Glutamatergic neuron (in vitro differentiated cells): ENCODE data around the gene SPACA4. TPM values are rescaled to one million over a fixed set of nuclear protein-coding genes. Genes with fewer than 3 reads are reported as not detected.
A peak's percentile ranks its signal among the peaks of the same experiment; 100 is the strongest.

Experiments used
- DNase-seq: peaks from one replicate; pipeline ENCODE4 v3.0.0; 2022
- H3K27ac Mint-ChIP-seq: one replicate; pipeline ENCODE4 v1.8.0; 2020; ENCODE audit warnings: mild to moderate bottlenecking, mixed read lengths, inconsistent platforms; ENCODE audit not compliant: unreplicated experiment
- H3K27me3 Mint-ChIP-seq: one replicate; pipeline ENCODE4 v1.8.0; 2020; ENCODE audit warnings: mild to moderate bottlenecking, moderate library complexity, mixed read lengths, inconsistent platforms; ENCODE audit not compliant: unreplicated experiment
- H3K36me3 Mint-ChIP-seq: one replicate; pipeline ENCODE4 v1.8.0; 2020; ENCODE audit warnings: mild to moderate bottlenecking, mixed read lengths, inconsistent platforms; ENCODE audit not compliant: unreplicated experiment
- H3K4me1 Mint-ChIP-seq: one replicate; pipeline ENCODE4 v1.8.0; 2020; ENCODE audit warnings: mild to moderate bottlenecking, low read depth, mixed read lengths, inconsistent platforms; ENCODE audit not compliant: unreplicated experiment
- H3K4me3 Mint-ChIP-seq: one replicate; pipeline ENCODE4 v1.8.0; 2020; ENCODE audit warnings: mild to moderate bottlenecking, mixed read lengths, inconsistent platforms; ENCODE audit not compliant: unreplicated experiment
- H3K9me3 Mint-ChIP-seq: one replicate; pipeline ENCODE4 v1.8.0; 2020; ENCODE audit warnings: mild to moderate bottlenecking, moderate library complexity, mixed read lengths, inconsistent platforms; ENCODE audit not compliant: unreplicated experiment
- total RNA-seq: library from RNA; stranded (reverse); fragmentation: NEBNext Ultra II Directional; extraction: Animal tissue kit (Norgen Biotek cat#: 25700); gene quantifications from one replicate; pipeline ENCODE4 v1.2.1, GENCODE V29; 2021; ENCODE audit not compliant: unreplicated experiment
- TF ChIP-seq, protein P1 (sequence below): fragments of 200-600 bp; sonication (generic); IDR thresholded peaks from one replicate; pipeline ENCODE4 v1.5.0; 2021; ENCODE audit not compliant: partially characterized antibody, unreplicated experiment

Gene SPACA4
- total RNA-seq, 1 donor from 2014 or later, result not detected

DNA sequence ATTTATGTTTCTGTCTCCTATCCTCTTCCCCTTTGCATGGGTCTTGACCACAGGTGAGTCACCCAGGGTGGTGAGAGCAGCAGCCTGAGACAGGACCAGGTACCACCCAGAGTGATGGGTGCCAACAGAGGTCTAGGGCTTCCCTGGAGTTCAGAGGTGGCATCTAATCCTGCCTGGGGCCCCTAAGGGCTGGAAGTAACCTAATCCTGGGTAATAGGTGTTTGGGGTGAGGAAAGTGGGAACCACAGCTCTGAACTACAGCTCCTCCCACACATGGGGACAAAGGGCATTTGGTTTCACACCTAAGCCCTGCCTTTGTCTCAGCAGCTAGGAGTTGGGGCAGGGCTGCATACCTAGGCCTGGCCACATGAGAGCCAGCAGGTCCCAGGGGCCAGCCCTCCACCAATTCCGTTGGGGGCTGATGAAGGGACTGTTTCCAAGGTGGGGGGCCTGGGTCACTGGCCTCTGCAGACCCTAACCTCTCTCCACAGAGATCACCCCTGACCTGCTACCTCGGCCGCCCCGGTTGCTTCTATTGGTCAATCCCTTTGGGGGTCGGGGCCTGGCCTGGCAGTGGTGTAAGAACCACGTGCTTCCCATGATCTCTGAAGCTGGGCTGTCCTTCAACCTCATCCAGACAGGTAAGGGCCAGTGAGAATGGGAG lies 20.8 kb downstream of the SPACA4 start:
- Mint-ChIP-seq H3K4me3 (peak overlapping the region; percentile 20), H3K27me3 (peaks cover 10% of the 10 kb centered on the region), H3K9me3 (peaks cover 14% of the 10 kb centered on the region), H3K27ac (no peak overlapping the region), H3K4me1 (peaks cover 21% of the 10 kb centered on the region), H3K36me3 (no peaks in the 10 kb centered on the region)
- TF ChIP-seq, protein P1, sequence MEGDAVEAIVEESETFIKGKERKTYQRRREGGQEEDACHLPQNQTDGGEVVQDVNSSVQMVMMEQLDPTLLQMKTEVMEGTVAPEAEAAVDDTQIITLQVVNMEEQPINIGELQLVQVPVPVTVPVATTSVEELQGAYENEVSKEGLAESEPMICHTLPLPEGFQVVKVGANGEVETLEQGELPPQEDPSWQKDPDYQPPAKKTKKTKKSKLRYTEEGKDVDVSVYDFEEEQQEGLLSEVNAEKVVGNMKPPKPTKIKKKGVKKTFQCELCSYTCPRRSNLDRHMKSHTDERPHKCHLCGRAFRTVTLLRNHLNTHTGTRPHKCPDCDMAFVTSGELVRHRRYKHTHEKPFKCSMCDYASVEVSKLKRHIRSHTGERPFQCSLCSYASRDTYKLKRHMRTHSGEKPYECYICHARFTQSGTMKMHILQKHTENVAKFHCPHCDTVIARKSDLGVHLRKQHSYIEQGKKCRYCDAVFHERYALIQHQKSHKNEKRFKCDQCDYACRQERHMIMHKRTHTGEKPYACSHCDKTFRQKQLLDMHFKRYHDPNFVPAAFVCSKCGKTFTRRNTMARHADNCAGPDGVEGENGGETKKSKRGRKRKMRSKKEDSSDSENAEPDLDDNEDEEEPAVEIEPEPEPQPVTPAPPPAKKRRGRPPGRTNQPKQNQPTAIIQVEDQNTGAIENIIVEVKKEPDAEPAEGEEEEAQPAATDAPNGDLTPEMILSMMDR, result no peak
- no peak for DNase-seq

DNA sequence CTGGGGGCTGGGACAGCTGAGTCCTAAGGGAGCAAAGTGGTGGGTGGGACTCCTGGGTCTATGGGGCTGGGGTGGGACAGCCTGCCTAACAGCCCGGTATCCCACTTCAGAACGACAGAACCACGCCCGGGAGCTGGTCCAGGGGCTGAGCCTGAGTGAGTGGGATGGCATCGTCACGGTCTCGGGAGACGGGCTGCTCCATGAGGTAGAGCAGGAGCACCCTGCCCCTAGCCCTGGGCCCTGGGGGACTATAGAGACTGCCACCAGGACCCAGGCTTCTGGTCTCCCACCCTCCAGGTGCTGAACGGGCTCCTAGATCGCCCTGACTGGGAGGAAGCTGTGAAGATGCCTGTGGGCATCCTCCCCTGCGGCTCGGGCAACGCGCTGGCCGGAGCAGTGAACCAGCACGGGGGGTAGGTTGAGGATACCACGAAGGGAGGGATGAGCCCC lies 21.3 kb downstream of the SPACA4 start:
- Mint-ChIP-seq H3K27ac (no peak overlapping the region), H3K4me1 (peaks cover 18% of the 10 kb centered on the region), H3K27me3 (peaks cover 8% of the 10 kb centered on the region), H3K4me3 (no peak overlapping the region), H3K36me3 (no peaks in the 10 kb centered on the region), H3K9me3 (peaks cover 14% of the 10 kb centered on the region)
- TF ChIP-seq, protein P1, result no peak
- no peak for DNase-seq

DNA sequence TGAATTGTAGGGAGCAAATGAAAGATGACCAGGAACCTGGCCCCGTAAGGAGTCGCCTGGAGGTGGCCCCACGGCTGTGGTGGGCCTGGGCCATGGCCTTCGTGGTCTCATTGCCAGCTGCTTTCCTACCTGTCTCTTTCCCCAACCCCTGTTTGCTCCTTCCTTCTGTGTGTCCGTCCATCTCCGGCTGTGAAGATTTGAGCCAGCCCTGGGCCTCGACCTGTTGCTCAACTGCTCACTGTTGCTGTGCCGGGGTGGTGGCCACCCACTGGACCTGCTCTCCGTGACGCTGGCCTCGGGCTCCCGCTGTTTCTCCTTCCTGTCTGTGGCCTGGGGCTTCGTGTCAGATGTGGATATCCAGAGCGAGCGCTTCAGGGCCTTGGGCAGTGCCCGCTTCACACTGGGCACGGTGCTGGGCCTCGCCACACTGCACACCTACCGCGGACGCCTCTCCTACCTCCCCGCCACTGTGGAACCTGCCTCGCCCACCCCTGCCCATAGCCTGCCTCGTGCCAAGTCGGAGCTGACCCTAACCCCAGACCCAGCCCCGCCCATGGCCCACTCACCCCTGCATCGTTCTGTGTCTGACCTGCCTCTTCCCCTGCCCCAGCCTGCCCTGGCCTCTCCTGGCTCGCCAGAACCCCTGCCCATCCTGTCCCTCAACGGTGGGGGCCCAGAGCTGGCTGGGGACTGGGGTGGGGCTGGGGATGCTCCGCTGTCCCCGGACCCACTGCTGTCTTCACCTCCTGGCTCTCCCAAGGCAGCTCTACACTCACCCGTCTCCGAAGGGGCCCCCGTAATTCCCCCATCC lies 22.1 kb downstream of the SPACA4 start:
- TF ChIP-seq, protein P1, result no peak
- Mint-ChIP-seq H3K9me3 (peaks cover 11% of the 10 kb centered on the region), H3K4me1 (peaks cover 16% of the 10 kb centered on the region), H3K27ac (no peak overlapping the region), H3K4me3 (peak overlapping the region; percentile 32), H3K36me3 (no peaks in the 10 kb centered on the region), H3K27me3 (peaks cover 5% of the 10 kb centered on the region)
- peak; percentile 28 for DNase-seq

- H3K4me3 Mint-ChIP-seq, result no peak overlapping the region
- no peaks in the 10 kb centered on the region for H3K36me3 Mint-ChIP-seq
- H3K27me3 Mint-ChIP-seq, result peaks cover 3% of the 10 kb centered on the region
- peaks cover 9% of the 10 kb centered on the region for H3K9me3 Mint-ChIP-seq
- TF ChIP-seq, protein P1, result no peak
- no peak for DNase-seq
- H3K27ac Mint-ChIP-seq, result no peak overlapping the region
- peaks cover 14% of the 10 kb centered on the region for H3K4me1 Mint-ChIP-seq
Measured at GRCh38 chr19:48629297-48629598, 22.7 kb downstream of the SPACA4 start.

DNA sequence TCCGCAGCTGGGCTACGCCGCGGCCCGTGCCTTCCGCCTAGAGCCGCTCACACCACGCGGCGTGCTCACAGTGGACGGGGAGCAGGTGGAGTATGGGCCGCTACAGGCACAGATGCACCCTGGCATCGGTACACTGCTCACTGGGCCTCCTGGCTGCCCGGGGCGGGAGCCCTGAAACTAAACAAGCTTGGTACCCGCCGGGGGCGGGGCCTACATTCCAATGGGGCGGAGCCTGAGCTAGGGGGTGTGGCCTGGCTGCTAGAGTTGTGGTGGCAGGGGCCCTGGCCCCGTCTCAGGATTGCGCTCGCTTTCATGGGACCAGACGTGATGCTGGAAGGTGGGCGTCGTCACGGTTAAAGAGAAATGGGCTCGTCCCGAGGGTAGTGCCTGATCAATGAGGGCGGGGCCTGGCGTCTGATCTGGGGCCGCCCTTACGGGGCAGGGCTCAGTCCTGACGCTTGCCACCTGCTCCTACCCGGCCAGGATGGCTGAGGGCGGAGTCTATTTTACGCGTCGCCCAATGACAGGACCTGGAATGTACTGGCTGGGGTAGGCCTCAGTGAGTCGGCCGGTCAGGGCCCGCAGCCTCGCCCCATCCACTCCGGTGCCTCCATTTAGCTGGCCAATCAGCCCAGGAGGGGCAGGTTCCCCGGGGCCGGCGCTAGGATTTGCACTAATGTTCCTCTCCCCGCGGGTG lies 23.2 kb downstream of the SPACA4 start:
- TF ChIP-seq, protein P1, result no peak
- H3K4me3 Mint-ChIP-seq, result peak overlapping the region; percentile 89
- peaks cover 3% of the 10 kb centered on the region for H3K27me3 Mint-ChIP-seq
- DNase-seq, result peak; percentile 87
- peak overlapping the region; percentile 94 for H3K27ac Mint-ChIP-seq
- peaks cover 14% of the 10 kb centered on the region for H3K4me1 Mint-ChIP-seq
- peaks cover 9% of the 10 kb centered on the region for H3K9me3 Mint-ChIP-seq
- no peaks in the 10 kb centered on the region for H3K36me3 Mint-ChIP-seq
